Caco-2 (cell line): ENCODE measurements around the gene F10. TPM values are rescaled to one million over a fixed set of nuclear protein-coding genes. Genes with fewer than 3 reads are reported as not detected.

ENCODE experiments used
- BruUV-seq: library from RNA; stranded (reverse); fragments of 400-500 nt; replicated peaks from 2 replicates; lab custom pipeline; 2021; lab: Mats Ljungman, UMichigan
- CTCF ChIA-PET: fragments of 300-600 bp; sonication (Branson Sonifier 250); formaldehyde crosslinking; loops from one replicate; lab custom pipeline; 2022; ENCODE audit warnings: antibody characterized with exemption; lab: Charles Lee
- POLR2A ChIA-PET: fragments of 300-600 bp; sonication (Branson Sonifier 250); formaldehyde crosslinking; loops from one replicate; lab custom pipeline; 2022; ENCODE audit warnings: antibody characterized with exemption; lab: Charles Lee
- DNase-seq, 2 experiments: peaks; one replicate each; pipeline versions ENCODE4 v3.0.0 to v3.0.0-alpha.2; 2020 to 2022
- H3K27me3 ChIP-seq: replicated peaks from 2 replicates; pipeline ENCODE4 v1.6.0; 2011; ENCODE audit warnings: low read length; ENCODE audit not compliant: control insufficient read depth, insufficient read depth
- H3K36me3 ChIP-seq: 2 replicates; pipeline ENCODE4 v1.5.1; 2011; ENCODE audit warnings: low read length; ENCODE audit not compliant: control insufficient read depth, insufficient read depth
- H3K4me1 ChIP-seq: fragments of 250-450 bp; sonication (Bioruptor Pico); 2 replicates; pipeline ENCODE4 v1.5.1; 2020; ENCODE audit warnings: mild to moderate bottlenecking
- H3K4me3 ChIP-seq: 2 replicates; pipeline ENCODE4 v1.5.1; 2011; ENCODE audit warnings: low read depth, mild to moderate bottlenecking, control low read depth, low read length
- H3K9me3 ChIP-seq: fragments of 250-450 bp; sonication (Bioruptor Pico); 2 replicates; pipeline ENCODE4 v1.5.1; 2020; ENCODE audit warnings: mild to moderate bottlenecking, moderate library complexity
- H3K27ac Mint-ChIP-seq: one replicate; pipeline ENCODE4 v1.8.0; 2022; ENCODE audit warnings: mixed read lengths; ENCODE audit not compliant: unreplicated experiment
- H3K27me3 Mint-ChIP-seq: one replicate; pipeline ENCODE4 v1.8.0; 2022; ENCODE audit warnings: mixed read lengths; ENCODE audit not compliant: insufficient read depth, unreplicated experiment
- H3K36me3 Mint-ChIP-seq: one replicate; pipeline ENCODE4 v1.8.0; 2022; ENCODE audit warnings: mild to moderate bottlenecking, mixed read lengths; ENCODE audit not compliant: insufficient read depth, unreplicated experiment
- H3K4me1 Mint-ChIP-seq: one replicate; pipeline ENCODE4 v1.8.0; 2022; ENCODE audit warnings: low read depth, mixed read lengths; ENCODE audit not compliant: unreplicated experiment
- H3K4me3 Mint-ChIP-seq: one replicate; pipeline ENCODE4 v1.8.0; 2022; ENCODE audit warnings: mild to moderate bottlenecking, moderate library complexity, mixed read lengths; ENCODE audit not compliant: unreplicated experiment
- H3K9me3 Mint-ChIP-seq: one replicate; pipeline ENCODE4 v1.8.0; 2022; ENCODE audit warnings: mixed read lengths; ENCODE audit not compliant: unreplicated experiment
- intact Hi-C: fragments of 100-400 bp; cut with micrococcal nuclease; formaldehyde crosslinking; loops from one replicate; pipeline ENCODE4 v1.10.0; 2022; ENCODE audit not compliant: unreplicated experiment
- total RNA-seq: library from RNA; stranded (reverse); gene quantifications from 2 replicates; pipeline ENCODE4 v1.2.3, GENCODE V29; 2022
- TF ChIP-seq, protein P1 (sequence below), 2 experiments: fragments of 200-600 bp in 1 of 2; IDR thresholded peaks; 1 replicate in 1 of 2; 2 replicates in 1 of 2; pipeline versions ENCODE4 v1.5.1 to v1.8.0; 2011 to 2022; ENCODE audit warnings: antibody characterized with exemption in 1 of 2, control low read depth in 1 of 2, inconsistent platforms in 1 of 2, low read depth in 1 of 2, low read length in 1 of 2, mild to moderate bottlenecking in 1 of 2, moderate library complexity in 1 of 2; ENCODE audit not compliant: insufficient read depth in 1 of 2, severe bottlenecking in 1 of 2, unreplicated experiment in 1 of 2

F10 gene
- total RNA-seq, 1 experiment from 2014 or later: 34.3 TPM

DNA sequence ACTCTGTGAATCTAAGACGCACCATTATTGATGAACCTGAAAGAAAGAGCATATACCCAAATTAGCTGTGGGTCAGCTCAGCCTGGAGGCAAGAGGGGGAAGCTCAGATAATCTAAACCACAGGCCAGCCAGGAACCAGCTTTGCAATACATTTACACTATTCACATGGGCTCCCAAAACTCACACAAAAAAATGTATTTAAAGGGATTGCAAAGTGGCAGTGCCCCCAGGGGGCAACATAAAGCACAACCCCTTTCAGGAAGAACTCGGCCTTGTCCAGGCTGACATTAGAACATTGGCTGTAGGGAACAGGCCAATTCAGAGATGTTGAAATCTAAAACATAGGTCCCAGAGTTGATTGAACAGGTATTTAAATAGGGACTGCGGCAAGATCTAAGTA, 32.6 kb downstream of the F10 start:
- CTCF ChIA-PET: no interaction called here
- no peak for DNase-seq

DNA sequence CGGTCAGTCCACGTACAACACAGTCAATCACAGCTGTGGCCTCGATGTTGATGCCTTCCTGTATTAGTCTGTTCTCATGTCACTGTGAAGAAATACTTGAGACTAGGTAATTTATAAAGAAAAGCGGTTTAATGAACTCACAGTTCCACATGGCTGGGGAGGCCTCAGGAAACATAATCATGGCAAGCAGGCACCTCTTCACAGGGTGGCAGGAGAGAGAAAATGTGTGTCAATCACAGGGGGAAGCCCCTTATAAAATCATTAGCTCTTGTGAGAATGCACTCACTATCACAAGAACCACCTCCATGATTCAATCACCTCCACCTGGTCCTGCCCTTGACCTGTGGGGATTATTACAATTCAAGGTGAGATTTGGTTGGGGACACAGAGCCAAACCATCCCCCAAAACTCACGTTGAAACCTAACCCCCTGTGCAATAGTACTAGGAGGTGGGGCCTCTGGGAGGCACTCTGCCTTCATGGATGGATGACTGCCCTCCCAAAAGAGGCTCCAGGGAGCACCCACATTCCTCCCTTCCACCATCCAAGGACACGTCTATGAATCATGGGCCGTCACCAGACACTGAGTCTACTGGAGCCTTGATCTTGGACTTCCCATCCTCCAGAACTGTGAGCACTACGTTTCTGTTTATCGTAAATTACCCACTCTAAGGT, 33.5 kb downstream of the F10 start:
- no peak overlapping the region for H3K27ac Mint-ChIP-seq
- 0 out of 2 replicates have a peak, but pooled peaks cover 2% of the 10 kb centered on the region for H3K9me3 ChIP-seq
- no TSS peak for BruUV-seq
- H3K9me3 Mint-ChIP-seq: peaks cover 9% of the 10 kb centered on the region
- ChIA-PET POLR2A (no interaction called here), CTCF (no interaction called here)
- DNase-seq: no peak
- H3K4me3 ChIP-seq: no peak overlapping the region
- H3K4me1 Mint-ChIP-seq: peaks cover 25% of the 10 kb centered on the region
- no peak overlapping the region for H3K4me3 Mint-ChIP-seq
- H3K27me3 Mint-ChIP-seq: peaks cover under 1% of the 10 kb centered on the region
- no peaks in the 10 kb centered on the region for H3K27me3 ChIP-seq
- TF ChIP-seq, protein P1, sequence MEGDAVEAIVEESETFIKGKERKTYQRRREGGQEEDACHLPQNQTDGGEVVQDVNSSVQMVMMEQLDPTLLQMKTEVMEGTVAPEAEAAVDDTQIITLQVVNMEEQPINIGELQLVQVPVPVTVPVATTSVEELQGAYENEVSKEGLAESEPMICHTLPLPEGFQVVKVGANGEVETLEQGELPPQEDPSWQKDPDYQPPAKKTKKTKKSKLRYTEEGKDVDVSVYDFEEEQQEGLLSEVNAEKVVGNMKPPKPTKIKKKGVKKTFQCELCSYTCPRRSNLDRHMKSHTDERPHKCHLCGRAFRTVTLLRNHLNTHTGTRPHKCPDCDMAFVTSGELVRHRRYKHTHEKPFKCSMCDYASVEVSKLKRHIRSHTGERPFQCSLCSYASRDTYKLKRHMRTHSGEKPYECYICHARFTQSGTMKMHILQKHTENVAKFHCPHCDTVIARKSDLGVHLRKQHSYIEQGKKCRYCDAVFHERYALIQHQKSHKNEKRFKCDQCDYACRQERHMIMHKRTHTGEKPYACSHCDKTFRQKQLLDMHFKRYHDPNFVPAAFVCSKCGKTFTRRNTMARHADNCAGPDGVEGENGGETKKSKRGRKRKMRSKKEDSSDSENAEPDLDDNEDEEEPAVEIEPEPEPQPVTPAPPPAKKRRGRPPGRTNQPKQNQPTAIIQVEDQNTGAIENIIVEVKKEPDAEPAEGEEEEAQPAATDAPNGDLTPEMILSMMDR (IDR thresholded peaks at IDR 0.05; ENCODE audit: insufficient read depth in 1 of 2, low read depth in 1 of 2, low read length in 1 of 2, severe bottlenecking in 1 of 2, unreplicated experiment in 1 of 2): no peak
- intact Hi-C loops: no loop called here
- peaks cover 7% of the 10 kb centered on the region for H3K36me3 Mint-ChIP-seq
- H3K36me3 ChIP-seq: no peaks in the 10 kb centered on the region
- H3K4me1 ChIP-seq: peaks cover 21% of the 10 kb centered on the region

More for the DNA sequence above, 32.6 kb downstream of the F10 start:
- H3K27me3 Mint-ChIP-seq: no peaks in the 10 kb centered on the region
- no TSS peak for BruUV-seq
- intact Hi-C loops: no loop called here
- POLR2A ChIA-PET: no interaction called here
- H3K36me3 Mint-ChIP-seq: peaks cover 5% of the 10 kb centered on the region
- Histone ChIP-seq H3K9me3 (0 out of 2 replicates have a peak, but pooled peaks cover 2% of the 10 kb centered on the region), H3K4me1 (peaks cover 21% of the 10 kb centered on the region), H3K36me3 (no peaks in the 10 kb centered on the region), H3K27me3 (no peaks in the 10 kb centered on the region), H3K4me3 (no peak overlapping the region)
- H3K27ac Mint-ChIP-seq: no peak overlapping the region
- TF ChIP-seq, protein P1 (IDR thresholded peaks at IDR 0.05; ENCODE audit: insufficient read depth in 1 of 2, low read depth in 1 of 2, low read length in 1 of 2, severe bottlenecking in 1 of 2, unreplicated experiment in 1 of 2): no peak
- H3K4me3 Mint-ChIP-seq: peak overlapping the region; percentile 71
- H3K9me3 Mint-ChIP-seq: peaks cover 9% of the 10 kb centered on the region
- H3K4me1 Mint-ChIP-seq: peaks cover 24% of the 10 kb centered on the region

DNA sequence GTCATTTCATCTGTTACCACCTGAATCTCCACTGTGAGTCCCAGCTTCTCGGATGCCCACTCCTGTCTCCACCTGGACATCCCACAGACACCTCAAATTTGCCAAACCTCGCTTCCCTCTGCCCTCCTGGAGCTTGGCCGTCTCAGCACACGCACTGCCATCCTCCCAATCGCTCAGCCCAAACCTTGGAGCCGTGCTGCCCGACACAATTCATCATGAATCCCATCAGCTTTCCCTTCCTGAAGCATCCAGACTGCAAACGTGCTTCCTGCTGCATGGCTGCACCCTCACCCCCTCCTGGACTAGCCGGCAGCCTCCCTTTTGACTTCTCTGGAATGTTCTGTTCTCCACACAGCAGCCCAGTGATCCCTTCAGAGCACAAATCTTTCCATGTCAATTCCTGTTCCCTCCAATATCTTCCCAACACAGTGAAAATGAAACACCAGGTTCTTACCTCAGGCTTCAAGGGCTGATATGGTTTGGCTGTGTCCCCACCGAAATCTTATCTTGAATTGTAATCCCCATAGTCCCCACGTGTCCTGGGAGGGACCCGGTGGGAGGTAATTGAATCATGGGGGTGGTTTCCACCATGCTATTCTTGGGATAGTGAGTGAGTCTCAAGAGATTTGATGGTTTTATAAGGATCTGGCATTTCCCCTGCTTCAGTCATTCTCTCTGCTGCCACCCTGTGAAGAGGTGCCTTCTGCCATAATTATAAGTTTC, 34.8 kb downstream of the F10 start:
- H3K4me1 Mint-ChIP-seq: peaks cover 26% of the 10 kb centered on the region
- peaks cover 21% of the 10 kb centered on the region for H3K4me1 ChIP-seq
- H3K27me3 ChIP-seq: no peaks in the 10 kb centered on the region
- CTCF ChIA-PET: no interaction called here
- no peaks in the 10 kb centered on the region for H3K36me3 ChIP-seq
- POLR2A ChIA-PET: no interaction called here
- H3K4me3 ChIP-seq: no peak overlapping the region
- intact Hi-C loops: no loop called here
- no peak for DNase-seq
- 0 out of 2 replicates have a peak, but pooled peaks cover 2% of the 10 kb centered on the region for H3K9me3 ChIP-seq
- peaks cover 12% of the 10 kb centered on the region for H3K36me3 Mint-ChIP-seq
- H3K4me3 Mint-ChIP-seq: no peak overlapping the region
- H3K27me3 Mint-ChIP-seq: peaks cover 4% of the 10 kb centered on the region
- BruUV-seq: no TSS peak
- no peak overlapping the region for H3K27ac Mint-ChIP-seq
- TF ChIP-seq, protein P1 (IDR thresholded peaks at IDR 0.05; ENCODE audit: insufficient read depth in 1 of 2, low read depth in 1 of 2, low read length in 1 of 2, severe bottlenecking in 1 of 2, unreplicated experiment in 1 of 2): no peak
- peaks cover 9% of the 10 kb centered on the region for H3K9me3 Mint-ChIP-seq
